ENCODE measurements around the gene ZC3H18.
A peak's percentile ranks its signal among the peaks of the same experiment; 100 is the strongest.
"Not testable (repeated sequence)": the region's sequence is repeated elsewhere in the genome, so short reads cannot be mapped to it uniquely, and the experiment has no call there.

ZC3H18 gene

DNA sequence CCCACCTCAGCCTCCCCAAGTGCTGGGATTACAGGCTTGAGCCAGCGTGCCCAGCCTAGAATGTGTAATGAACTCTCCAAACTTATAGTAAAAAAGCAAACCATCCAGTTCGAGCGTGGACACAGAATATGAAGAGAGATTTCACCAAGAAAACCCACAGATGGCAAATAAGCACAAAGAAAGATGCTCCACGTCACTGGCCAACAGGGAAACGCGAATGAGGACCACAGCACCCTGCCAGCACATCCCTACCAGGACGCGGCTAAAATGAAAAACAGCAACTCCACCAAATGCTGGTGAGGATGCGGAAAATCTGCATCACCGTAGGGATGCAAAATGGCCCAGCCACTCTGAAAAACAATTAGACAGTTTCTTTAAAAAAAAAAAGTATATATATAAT lies 91.3 kb downstream of the ZC3H18 start:
- no peak for DNase-seq

DNA sequence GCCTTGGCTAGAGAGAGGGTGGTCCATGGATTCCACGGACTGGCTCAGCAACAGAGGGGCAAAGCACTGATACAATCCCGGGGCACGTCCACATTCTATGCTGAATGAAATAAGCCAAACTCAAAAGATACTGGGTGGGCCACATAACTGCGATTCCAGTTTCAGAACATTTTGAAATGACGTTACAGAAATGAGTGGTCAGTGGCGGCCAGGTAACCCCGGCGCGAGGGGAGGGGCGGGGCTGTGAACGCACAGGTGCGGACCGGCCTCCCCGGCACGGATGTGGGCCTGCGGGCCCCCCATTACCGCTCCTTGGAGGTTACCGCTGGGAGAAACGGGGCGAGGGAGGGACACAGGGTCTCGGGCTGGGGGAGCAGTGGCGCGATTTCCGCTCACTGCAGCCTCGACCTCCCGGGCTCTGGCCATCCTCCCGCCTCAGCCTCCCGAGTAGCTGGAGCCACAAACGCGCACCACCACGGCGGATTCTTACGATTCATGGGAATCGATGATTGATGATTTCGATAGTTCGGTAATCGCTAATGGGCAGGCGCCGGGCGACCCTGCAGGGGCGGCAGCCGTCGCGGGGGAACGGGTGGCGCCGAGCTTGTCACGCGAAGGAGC lies 92.1 kb downstream of the ZC3H18 start:
- DNase-seq = peak; percentile 20

DNA sequence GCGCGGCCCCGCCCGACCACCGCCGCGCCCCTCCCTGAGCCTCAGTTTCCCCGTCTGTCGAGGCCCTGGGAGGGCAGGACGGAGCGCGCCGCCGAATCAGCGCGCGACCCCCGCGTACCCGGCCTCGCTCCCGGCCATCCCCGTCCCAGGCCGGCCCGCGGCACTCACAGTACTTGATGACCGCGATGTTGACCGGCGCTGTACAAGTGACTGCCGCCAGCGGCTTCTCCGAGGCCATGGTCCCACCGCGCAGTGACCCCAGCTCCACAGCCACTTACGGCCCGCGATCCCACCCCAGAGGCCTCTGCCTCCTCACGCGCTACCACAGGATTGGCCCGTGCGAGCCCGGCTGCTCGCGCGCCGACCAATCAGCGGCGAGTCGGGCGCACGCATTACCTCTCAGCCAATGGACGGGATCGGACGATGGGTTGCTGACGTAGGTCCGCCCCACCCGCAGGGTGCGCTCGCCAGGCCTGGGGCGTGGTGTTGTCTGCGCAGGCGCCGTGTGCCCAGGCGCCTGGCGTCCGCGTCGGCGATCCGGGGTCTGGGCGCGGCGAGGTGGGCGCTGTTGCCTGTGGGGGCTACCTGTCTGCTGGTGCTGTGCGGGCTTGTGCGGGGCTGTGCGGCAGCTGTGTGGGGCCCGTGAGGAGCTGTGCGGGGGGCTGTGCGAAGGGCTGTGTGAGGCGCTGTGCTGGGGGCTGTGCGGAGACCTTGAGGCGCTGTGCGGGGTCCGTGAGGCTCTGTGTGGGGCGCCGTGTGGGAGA lies 92.8 kb downstream of the ZC3H18 start, which contains the start of gene MVD:
Gene MVD, minus strand, starts transcription at position 249 of the 764 bp plus-strand sequence. Its CDS starts 11 bp downstream, at position 238.
- peak; percentile 96 for DNase-seq

DNA sequence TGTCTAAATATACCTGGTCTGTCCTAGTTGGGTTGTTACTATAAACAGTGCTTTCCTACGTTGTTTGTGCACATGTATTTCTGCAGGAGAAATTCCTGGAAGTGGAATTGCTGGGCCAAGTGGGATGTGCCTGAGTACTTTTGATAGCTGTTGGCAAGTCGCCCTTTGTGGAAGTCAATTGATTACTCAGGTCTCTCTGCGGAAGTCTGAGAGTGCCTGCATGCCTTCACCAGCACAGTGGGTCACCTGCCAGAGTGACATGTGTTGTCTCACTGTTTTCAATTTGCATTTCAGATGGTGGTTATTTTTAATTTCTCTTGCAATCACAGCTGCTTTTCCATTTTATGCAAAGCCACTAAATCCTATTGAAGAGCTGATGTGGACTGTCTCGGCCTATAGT lies 94.9 kb downstream of the ZC3H18 start:
- DNase-seq = no peak

DNA sequence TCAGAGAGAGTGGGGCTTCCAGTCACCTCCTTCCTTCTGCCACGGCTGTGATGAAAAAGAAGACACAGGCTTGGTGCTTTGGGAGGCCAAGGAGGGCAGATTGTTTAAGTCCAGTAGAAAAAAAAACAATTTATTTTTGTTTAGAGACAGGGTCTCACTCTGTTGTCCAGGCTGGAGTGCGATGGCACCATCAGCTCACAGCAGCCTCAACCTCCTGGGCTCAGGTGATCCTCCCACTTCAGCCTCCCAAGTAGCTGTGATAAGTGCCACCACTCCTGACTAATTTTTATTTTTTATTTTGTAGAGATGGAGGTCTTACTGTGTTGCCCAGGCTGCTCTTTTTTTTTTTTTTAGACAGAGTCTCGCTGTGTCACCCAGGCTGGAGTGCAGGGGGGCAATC lies 95.4 kb downstream of the ZC3H18 start:
- no peak for DNase-seq

DNA sequence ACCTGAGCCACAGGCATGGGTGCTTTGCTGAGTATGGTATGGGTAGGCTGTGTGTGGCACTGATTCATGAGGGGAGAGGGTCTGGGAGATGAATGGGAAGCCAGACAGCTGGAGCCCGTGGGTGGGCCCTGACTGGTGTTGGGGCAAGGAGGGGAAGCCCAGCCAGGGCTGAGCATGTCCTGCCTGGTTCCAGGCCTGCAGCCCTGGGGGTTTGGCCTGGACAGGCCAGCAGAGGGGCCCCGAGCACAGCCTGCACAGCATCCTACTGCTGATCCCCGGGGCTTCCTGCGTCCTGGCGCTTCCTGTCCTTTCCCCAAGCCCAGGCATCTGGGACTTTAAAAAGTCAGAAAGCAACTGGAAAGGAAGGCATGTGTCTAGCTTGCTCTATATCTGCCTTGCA lies 97.3 kb downstream of the ZC3H18 start:
- DNase-seq = no peak

DNA sequence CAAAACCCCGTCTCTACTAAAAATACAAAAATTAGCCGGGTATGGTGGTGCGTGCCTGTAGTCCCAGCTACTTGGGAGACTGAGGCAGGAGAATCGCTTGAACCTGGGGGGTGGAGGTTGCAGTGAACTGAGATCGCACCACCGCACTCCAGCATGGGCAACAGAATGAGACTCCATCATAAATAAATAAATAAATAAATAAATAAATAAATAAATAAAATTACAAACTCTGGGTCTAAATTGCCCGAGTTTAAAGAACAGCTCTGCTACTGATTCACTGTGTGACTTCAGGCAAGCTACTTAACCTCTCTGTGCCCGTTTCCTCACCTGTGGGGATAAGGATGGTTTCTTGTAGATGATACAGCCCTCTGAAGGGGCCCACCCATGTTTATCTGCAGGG lies 99.3 kb downstream of the ZC3H18 start:
- DNase-seq = not testable (repeated sequence)

DNA sequence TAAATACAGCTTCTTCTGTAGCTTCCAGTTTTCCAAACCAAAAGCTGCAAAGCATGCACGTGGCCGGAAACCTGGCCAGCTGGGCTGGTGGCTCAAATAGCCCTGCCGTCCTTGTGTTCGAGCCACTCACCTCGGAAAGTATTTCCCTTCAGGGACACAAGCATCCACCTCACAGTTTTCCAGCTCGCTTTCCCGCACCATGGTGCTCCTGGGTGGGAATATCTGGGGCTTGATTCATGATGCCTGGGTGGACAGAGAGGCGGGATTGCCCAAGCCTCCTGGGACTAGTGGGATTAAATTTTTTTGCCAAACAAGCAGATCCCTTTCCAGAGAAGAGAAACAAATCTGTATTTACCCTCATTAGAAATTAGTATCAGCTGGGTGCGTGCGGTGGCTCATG lies 99.8 kb downstream of the ZC3H18 start:
- no peak for DNase-seq

DNA sequence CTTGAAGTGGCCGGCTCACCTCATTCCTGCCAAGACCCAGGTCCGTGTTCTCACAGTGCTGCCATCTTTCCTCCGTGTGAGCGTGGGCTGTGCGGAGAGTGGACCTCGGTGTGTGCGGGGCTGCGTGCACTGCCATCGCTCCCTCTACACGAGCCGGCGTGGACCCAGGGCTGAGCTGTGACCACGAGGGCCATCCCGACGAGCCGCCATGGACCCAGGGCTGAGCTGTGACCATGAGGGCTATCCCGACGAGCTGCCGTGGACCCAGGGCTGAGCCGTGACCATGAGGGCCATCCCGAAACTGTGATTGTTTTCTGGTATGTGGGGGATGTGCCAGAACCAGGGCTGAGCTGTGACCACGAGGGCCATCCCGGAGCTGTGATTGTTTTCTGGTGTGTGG lies 101.6 kb downstream of the ZC3H18 start:
- no peak for DNase-seq

DNA sequence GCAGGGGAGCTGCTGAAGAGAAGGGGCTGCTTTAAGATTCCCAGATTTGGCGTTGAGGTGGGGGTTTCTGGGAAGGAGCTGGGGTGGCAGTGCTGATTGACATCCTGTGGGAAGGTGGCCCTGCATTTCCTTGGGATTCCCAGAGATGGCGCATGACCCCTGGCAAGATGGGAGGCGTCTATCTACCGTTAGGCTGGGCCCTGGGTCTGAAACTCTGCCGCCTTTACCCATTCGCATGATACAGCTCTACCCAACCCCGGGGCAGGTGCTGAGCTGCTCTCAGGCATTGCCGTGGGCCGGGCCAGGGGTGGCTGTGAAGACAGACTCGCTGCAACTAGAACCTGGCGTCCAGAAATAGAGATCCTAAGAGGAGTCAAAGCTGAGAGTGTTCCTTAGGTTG lies 102.6 kb downstream of the ZC3H18 start:
- no peak for DNase-seq

DNA sequence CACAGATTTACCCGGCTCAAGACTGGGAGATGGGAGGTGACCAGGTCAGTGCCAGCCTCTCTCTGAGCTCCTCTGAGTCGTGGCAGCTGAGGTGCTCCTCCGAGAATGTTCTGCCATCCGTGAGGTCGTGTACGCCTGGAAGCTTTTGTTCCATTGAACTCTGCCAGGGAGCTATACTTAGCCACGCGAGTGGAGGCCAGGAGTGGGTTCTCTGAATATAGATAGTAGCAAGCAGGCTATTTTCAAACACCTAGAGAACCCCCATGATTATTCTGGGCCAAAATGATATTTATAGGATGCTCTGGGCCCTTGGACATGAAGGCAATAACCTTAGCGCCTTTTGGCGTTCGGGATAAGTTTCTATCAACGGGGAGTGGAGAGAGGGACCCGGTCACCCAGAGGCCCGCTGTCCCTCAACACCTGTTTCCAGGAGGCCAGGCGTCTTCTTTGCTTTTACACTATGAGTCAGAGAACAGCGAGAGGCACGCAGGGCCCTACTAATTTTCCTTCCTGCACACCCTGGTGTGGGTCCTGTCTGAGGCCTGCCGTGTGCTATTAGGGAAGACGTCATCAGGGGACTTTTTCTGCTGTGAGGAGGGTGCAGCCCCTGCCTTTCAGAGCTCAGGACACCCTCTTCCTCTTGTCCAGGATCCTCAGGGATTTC lies 103.6 kb downstream of the ZC3H18 start:
- DNase-seq = no peak

DNA sequence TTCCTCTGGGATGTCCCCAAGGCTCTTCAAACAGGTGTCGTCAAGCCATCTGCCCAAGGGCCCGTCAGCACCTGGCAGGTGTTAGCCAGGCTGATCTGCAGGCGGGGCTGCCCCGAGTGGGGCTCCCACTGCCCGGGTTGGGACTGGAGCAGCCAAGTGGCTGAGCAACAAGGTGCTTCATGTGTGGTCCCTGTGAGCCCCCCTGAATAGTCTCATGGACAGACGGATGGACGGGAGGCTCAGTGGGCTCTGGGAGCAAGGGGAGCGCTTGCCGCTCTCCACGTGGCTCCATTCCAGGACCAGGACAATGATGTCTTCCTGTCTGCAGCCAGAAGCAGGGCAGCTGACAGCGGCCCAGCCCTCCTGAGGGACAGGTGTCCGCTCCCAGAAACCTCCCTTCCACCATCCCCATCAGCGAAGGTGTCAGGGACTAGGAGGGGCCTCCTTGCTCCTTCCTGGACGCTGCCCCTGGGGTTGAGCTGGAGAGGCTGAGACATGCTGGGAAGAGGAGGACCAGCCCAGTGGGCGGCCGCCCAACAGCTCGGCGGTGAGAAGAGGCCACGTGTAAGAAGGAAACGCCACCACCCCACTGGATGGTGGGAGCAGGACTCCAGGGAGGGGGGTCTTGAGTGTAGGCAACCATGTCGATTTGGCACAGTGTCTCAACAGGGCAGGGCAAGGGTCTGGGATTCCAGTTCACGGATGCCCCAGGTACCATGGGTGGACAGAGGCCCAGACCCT lies 106.5 kb downstream of the ZC3H18 start:
- no peak for DNase-seq

DNA sequence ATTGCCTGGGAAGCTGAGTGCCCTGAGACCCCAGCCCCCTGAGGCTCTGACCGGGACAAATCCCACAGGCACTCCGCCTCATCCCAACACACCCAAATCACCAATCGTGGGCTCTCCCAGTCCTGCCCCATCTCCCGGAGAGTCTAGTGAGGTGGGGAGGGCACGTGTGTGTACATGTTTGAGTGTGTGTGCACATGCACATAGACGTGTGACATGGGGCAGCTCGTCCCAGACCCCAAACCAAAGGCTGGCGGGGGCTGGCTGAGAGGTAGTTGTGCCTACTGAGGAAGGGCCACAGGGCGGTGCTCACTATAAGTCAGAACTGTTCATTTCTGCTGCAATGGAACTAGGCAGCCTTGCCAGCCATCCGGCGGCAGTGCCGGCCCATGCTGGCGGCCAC lies 107.5 kb downstream of the ZC3H18 start:
- DNase-seq = no peak

DNA sequence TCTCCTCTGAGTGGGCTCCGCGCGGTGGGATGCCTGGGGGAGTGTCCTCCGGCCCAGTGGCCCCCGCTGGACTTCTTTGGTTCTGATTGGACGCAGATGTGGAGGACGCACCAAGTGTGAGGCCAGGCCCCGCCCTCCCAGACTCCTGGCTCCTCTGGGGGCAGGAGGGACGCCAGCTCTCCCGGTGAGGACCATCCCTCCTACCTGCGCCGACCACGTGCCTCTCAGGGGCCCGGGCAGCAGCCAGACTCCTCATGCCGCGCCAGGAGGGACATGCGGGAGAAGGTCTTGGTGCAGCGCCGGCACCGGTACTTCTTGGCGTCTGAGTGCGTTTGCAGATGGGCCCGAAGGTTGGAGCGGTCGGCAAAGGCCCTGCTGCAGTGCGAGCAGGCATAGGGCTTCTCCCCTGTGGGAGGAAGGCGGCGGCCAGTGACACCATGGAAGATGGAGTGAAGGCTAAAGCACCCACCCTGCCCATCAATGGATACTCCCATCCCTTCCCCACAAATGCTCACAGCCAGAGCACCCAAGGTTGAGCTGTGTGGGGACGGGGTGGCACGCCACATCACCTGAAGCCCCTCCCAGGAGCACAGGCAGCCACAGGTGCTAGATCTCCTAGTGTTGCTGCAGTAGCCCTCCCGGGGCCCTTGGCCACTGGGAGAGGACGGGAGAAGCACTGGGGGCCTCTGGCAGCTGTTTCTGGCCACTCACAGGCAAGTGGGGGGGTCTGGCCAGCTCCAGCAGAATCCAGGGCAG lies 108.2 kb downstream of the ZC3H18 start:
- DNase-seq = no peak

DNA sequence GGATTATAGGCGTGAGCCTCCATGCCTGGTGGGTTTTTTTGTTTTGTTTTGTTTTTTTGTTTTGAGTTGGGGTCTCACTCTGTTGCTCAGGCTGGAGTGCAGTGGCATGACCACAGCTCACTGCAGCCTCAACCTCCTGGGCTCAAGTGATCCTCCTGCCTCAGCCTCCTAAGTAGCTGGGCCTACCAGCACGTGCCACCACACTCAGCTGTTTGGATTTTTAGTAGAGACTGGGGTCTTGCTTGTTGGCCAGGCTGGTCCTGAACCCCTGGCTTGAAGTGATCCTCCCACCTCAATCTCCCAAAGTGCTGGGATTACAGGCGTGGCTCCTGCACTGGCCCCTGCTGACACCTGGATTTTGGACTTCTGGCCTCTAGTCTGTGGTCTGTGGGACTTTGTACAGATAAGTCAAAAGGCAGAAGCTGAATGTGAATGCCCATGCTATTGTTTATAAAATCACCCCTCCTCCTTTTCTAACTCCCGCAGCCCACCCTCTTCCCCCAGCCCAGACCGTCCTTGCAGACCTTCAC lies 110.4 kb downstream of the ZC3H18 start:
- no peak for DNase-seq

DNA sequence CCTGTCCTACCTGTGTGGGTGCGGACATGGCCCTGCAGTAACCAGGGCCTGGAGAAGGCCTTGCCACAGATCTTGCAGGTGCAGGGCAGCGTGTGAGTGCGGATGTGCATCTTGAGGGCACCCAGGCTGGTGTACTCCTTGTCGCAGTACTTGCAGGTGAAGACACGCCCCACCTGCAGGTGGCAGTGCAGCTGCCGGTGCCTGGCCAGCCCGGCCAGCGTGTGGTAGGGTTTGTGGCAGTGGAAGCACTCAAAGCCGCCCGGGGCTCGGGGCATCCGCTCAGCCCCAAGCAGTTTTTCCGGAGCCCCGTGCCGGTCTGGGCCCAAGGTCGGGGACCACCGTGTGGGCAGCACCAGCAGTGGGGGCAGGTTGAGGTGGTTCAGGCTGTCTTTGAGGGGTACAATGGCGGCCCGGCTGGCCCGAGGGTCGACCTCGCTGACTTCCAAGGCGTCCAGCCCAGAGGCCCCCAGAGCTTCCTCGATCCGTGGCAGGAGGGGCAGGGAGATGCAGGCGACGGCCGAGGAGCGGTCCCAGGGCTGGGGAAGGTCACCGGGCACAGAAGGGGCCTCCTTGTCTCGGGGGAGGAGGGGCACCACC lies 111.0 kb downstream of the ZC3H18 start:
- DNase-seq = peak; percentile 68

Data from CD4-positive, alpha-beta T cell treated with Interleukin-6 for 4 hours (primary cell).